ENCODE results near the gene PPP2R2D. TPM values are rescaled to one million over a fixed set of nuclear protein-coding genes. Genes with fewer than 3 reads are reported as not detected.

PPP2R2D gene
- total RNA-seq, 1 experiment from 2014 or later: 35.1 TPM

DNA sequence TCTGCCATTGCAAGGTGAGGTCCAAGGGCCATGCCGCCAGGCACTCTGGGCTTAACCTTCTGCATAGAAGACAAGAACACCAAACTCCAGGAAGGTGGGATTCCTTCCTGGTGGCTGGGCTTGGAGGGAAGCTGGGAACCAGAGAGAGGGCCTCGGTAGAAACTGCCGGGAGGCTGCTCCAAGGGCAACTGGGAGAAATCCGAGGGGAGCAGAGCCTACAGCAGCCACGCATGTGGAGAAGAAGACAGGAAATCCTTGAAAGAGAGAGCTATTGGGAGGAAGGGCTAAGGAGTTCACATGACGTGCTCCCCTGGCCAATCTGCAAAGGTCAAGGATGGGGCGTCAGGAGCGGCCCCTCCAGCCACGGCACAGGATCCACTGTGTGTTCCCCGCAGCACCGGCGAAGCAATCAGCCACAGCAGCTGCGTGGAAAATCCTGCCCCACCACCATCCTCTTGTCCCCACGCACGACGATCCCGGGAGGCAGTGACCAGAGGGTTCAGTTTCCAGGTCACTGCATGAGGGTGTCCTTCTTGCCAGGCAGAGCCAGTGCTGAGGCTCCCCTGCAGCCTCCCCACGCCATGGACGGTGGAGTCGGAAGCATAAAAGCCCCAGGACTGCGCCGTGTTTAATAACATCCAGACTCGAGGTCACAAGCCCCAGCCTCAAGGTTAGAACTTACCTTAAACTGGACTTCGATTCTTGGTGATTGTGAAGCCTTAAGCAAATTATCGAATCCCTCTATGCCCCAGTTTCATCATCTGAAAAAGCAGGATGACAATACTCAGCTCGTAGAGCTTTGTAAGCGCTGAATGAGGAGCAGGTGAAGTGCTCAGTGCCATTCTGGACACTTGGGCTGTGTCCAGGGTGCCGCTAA, 8.6 kb upstream of the PPP2R2D start:
- DNase-seq: no peak
- Mint-ChIP-seq H3K4me3 (no peak overlapping the region), H3K36me3 (ENCODE audit: insufficient read depth in 1 of 3, low read depth in 3 of 3) (no peaks in the 10 kb centered on the region), H3K4me1 (peaks cover 3% of the 10 kb centered on the region in 2 experiments; a peak in 1 of 4 replicates), H3K27ac (no peak overlapping the region), H3K9me3 (no peaks in the 10 kb centered on the region; a peak in 1 of 5 replicates), H3K27me3 (ENCODE audit: low read depth) (peaks cover 26% of the 10 kb centered on the region)
- Histone ChIP-seq H3K23me2 (ENCODE audit: insufficient read length, low read depth, low read length, poor library complexity, severe bottlenecking) (no peaks in the 10 kb centered on the region), H3K27me3 (ENCODE audit: insufficient read depth, low read length) (no peaks in the 10 kb centered on the region), H3T11ph (ENCODE audit: low read length) (no peak overlapping the region), H3K9me3 (ENCODE audit: control insufficient read depth, low read depth, low read length) (no peaks in the 10 kb centered on the region), H3K79me2 (ENCODE audit: insufficient read depth, low read length) (no peaks in the 10 kb centered on the region), H4K20me1 (ENCODE audit: control insufficient read depth, insufficient read depth, insufficient read length) (no peaks in the 10 kb centered on the region), H3K23ac (ENCODE audit: insufficient read length, low read depth, low read length) (no peak overlapping the region), H3K4me2 (ENCODE audit: insufficient read depth, insufficient read length, low read length) (no peak overlapping the region), H3K18ac (ENCODE audit: insufficient read length, low read depth, low read length) (no peak overlapping the region), H2BK5ac (ENCODE audit: insufficient read length, low read length) (no peak overlapping the region), H2BK20ac (ENCODE audit: low read depth, low read length, poor library complexity, severe bottlenecking) (no peak overlapping the region), H4K8ac (replicated peaks; ENCODE audit: insufficient read length, low read depth, low read length) (no peak overlapping the region), H3K4ac (ENCODE audit: low read depth, low read length) (no peak overlapping the region), H4K5ac (ENCODE audit: insufficient read length, low read depth, low read length) (no peak overlapping the region), H2AK5ac (ENCODE audit: insufficient read length, low read length) (no peak overlapping the region), H3K9ac (ENCODE audit: extremely low read depth, insufficient read length, low read length) (no peak overlapping the region), H3K27ac (ENCODE audit: insufficient read length, low read depth, low read length) (no peak overlapping the region), H2BK120ac (ENCODE audit: low read depth, low read length, poor library complexity, severe bottlenecking) (no peak overlapping the region), H3K4me1 (ENCODE audit: insufficient read depth, low read length) (no peaks in the 10 kb centered on the region), H4K91ac (ENCODE audit: insufficient read length, low read depth, low read length) (no peak overlapping the region), H3K56ac (ENCODE audit: insufficient read length, low read depth, low read length) (no peak overlapping the region), H2AFZ (ENCODE audit: low read length) (no peak overlapping the region), H3K14ac (ENCODE audit: insufficient read depth, low read length) (no peak overlapping the region; the same call in 1 of the 2 replicates), H2BK12ac (ENCODE audit: insufficient read length, low read depth, low read length) (no peak overlapping the region), H2BK15ac (ENCODE audit: low read depth, low read length) (no peak overlapping the region), H3K79me1 (ENCODE audit: insufficient read depth, low read depth, low read length, poor library complexity, severe bottlenecking) (no peaks in the 10 kb centered on the region)
- TF ChIP-seq, protein P1, sequence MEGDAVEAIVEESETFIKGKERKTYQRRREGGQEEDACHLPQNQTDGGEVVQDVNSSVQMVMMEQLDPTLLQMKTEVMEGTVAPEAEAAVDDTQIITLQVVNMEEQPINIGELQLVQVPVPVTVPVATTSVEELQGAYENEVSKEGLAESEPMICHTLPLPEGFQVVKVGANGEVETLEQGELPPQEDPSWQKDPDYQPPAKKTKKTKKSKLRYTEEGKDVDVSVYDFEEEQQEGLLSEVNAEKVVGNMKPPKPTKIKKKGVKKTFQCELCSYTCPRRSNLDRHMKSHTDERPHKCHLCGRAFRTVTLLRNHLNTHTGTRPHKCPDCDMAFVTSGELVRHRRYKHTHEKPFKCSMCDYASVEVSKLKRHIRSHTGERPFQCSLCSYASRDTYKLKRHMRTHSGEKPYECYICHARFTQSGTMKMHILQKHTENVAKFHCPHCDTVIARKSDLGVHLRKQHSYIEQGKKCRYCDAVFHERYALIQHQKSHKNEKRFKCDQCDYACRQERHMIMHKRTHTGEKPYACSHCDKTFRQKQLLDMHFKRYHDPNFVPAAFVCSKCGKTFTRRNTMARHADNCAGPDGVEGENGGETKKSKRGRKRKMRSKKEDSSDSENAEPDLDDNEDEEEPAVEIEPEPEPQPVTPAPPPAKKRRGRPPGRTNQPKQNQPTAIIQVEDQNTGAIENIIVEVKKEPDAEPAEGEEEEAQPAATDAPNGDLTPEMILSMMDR (conservative IDR thresholded peaks at IDR 0.05): no peak
- WGBS (ENCODE audit: extremely low coverage, insufficient read length, low lambda C conversion rate): no CpG with 5 or more reads among the region's 28 CpGs
